HFFc6 (cell line): ENCODE results near the gene ADAM8. TPM values are rescaled to one million over a fixed set of nuclear protein-coding genes. Genes with fewer than 3 reads are reported as not detected.
A peak's percentile ranks its signal among the peaks of the same experiment; 100 is the strongest.

ENCODE experiments used
- DNase-seq: peaks from one replicate; pipeline ENCODE4 v3.0.0-alpha.2; 2018
- H3K27ac Mint-ChIP-seq: 2 replicates; pipeline ENCODE4 v1.8.0; 2020; ENCODE audit warnings: mild to moderate bottlenecking, mixed read lengths
- H3K27me3 Mint-ChIP-seq: 2 replicates; pipeline ENCODE4 v1.8.0; 2021; ENCODE audit warnings: mild to moderate bottlenecking, moderate library complexity, mixed read lengths; ENCODE audit not compliant: insufficient read depth
- H3K36me3 Mint-ChIP-seq: 2 replicates; pipeline ENCODE4 v1.8.0; 2021; ENCODE audit warnings: low read depth, mixed read lengths
- H3K4me1 Mint-ChIP-seq: 2 replicates; pipeline ENCODE4 v1.8.0; 2020; ENCODE audit warnings: low read depth, mixed read lengths
- H3K4me3 Mint-ChIP-seq: 2 replicates; pipeline ENCODE4 v1.8.0; 2020; ENCODE audit warnings: mild to moderate bottlenecking, moderate library complexity, mixed read lengths
- H3K9me3 Mint-ChIP-seq: 2 replicates; pipeline ENCODE4 v1.8.0; 2020; ENCODE audit warnings: mild to moderate bottlenecking, mixed read lengths
- CTCF ChIP-seq: fragments of 200-600 bp; sonication (generic); IDR thresholded peaks from 2 replicates; pipeline ENCODE4 v1.5.0; 2021; ENCODE audit warnings: antibody characterized with exemption, mild to moderate bottlenecking
- total RNA-seq, 6 experiments: library from RNA; stranded (reverse); fragmentation: NEBNext Ultra II Directional; extraction: Animal tissue kit (Norgen Biotek cat#: 25700); gene quantifications; 2 replicates in 1 of 6; 3 replicates in 5 of 6; pipeline ENCODE4 v1.2.3, GENCODE V29; 2021

The ADAM8 gene
- total RNA-seq, 6 experiments from 2014 or later, result 0.99 to 2.9 (median 1.2) TPM

DNA sequence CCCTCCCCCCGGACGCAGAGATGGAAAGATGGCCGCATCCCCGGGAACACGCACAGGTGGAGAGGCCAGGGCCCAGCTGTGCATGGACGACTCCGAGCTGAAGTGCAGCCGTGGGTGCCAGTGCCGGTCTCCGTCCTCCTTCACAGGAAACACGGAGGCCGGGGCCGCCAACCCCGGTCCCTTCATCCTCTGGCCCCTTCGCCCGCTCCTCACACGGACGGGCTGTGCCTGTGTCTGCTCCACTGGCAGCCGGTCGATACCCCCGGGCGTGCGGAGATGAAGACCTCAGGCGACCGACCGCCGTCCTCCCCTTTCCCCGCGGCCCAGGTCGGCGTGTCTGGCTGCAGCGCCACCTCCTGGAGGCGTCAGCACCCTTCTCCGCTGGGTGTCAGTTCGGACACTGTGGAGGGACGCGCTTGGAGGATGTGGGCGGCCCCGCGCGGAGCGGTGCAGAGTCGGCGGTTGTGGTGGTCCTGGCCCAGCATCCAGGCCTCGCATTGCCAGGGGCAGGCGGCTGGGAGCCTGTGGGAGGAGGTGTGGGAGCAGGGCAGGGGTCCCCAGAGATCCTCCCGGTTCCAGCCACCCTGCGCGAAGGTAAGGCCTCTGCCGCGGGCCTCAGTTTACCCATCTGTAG lies 41.9 kb upstream of the ADAM8 start:
- Mint-ChIP-seq H3K27ac (no peak overlapping the region), H3K4me3 (peak overlapping the region; percentile 60), H3K36me3 (no peaks in the 10 kb centered on the region), H3K27me3 (peaks cover 12% of the 10 kb centered on the region), H3K4me1 (peaks cover 6% of the 10 kb centered on the region; the same call in 1 of the 2 replicates), H3K9me3 (peaks cover 18% of the 10 kb centered on the region)
- no peak for DNase-seq
- TF ChIP-seq CTCF, result peak; percentile 84

GRCh38 chr10:133316732-133317131 lies 40.1 kb upstream of the ADAM8 start:
- Mint-ChIP-seq H3K27me3 (peaks cover 12% of the 10 kb centered on the region), H3K36me3 (no peaks in the 10 kb centered on the region), H3K27ac (no peak overlapping the region), H3K4me3 (no peak overlapping the region), H3K4me1 (peaks cover 6% of the 10 kb centered on the region; the same call in 1 of the 2 replicates), H3K9me3 (peaks cover 18% of the 10 kb centered on the region)
- DNase-seq, result no peak
- TF ChIP-seq CTCF, result no peak

DNA sequence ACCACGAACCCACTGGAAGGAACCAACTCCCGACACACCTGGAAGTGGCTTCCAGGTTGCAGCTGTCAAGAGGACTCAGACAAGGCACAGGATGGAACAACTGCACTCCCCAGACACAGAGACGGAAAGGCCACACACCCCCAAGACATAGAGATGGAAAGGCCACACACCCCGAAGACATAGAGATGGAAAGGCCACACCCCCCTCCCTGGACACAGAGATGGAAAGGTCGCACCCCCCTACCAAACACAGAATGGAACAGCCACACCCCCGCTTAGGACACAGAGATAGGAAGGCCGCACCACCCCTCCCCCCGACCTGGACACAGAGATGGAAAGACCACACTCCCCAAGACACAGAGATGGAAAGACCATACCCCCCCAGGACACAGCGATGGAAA lies 39.6 kb upstream of the ADAM8 start:
- H3K36me3 Mint-ChIP-seq, result no peaks in the 10 kb centered on the region
- H3K9me3 Mint-ChIP-seq, result peaks cover 15% of the 10 kb centered on the region
- no peak for DNase-seq
- no peak overlapping the region for H3K27ac Mint-ChIP-seq
- no peak for TF ChIP-seq CTCF
- no peak overlapping the region for H3K4me3 Mint-ChIP-seq
- H3K4me1 Mint-ChIP-seq, result peaks cover 6% of the 10 kb centered on the region; the same call in 1 of the 2 replicates
- peaks cover 12% of the 10 kb centered on the region for H3K27me3 Mint-ChIP-seq

- H3K4me3 Mint-ChIP-seq, result no peak overlapping the region
- no peak overlapping the region for H3K27ac Mint-ChIP-seq
Observed at GRCh38 chr10:133315847-133316246, 39.2 kb upstream of the ADAM8 start.

DNA sequence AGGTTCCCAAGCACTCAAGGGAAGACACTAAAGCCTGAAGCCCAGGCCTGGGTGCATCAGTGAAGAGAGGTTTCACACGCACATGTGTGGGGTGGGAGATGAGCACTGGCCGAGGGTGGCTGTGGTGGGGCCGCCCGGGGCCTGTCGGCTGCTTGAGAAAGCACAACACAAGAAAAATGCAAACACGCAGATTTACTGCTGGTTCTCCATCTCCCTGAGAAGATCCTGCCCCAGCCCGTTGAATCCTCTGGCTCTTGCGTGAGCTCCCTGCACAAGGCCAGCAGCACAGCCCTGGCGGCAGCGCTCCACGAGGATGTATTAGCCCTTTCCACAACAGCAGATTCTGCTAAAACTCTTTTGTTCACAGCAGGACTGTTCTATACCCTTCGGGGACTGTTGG lies 38.2 kb upstream of the ADAM8 start:
- no peak overlapping the region for H3K27ac Mint-ChIP-seq
- no peak for TF ChIP-seq CTCF
- H3K4me1 Mint-ChIP-seq, result peaks cover 6% of the 10 kb centered on the region; the same call in 1 of the 2 replicates
- no peaks in the 10 kb centered on the region; the same call in 1 of the 2 replicates for H3K36me3 Mint-ChIP-seq
- DNase-seq, result no peak
- H3K27me3 Mint-ChIP-seq, result peaks cover 12% of the 10 kb centered on the region
- H3K9me3 Mint-ChIP-seq, result peaks cover 4% of the 10 kb centered on the region; the same call in 1 of the 2 replicates
- H3K4me3 Mint-ChIP-seq, result no peak overlapping the region

More at GRCh38 chr10:133315847-133316246, 39.2 kb upstream of the ADAM8 start:
- no peak for DNase-seq
- Mint-ChIP-seq H3K4me1 (peaks cover 6% of the 10 kb centered on the region; the same call in 1 of the 2 replicates), H3K27me3 (peaks cover 12% of the 10 kb centered on the region), H3K36me3 (no peaks in the 10 kb centered on the region; the same call in 1 of the 2 replicates), H3K9me3 (peaks cover 11% of the 10 kb centered on the region)
- no peak for TF ChIP-seq CTCF
